H1 (cell line): Measurements from ENCODE around the gene SWI5. TPM values are rescaled to one million over a fixed set of nuclear protein-coding genes. Genes with fewer than 3 reads are reported as not detected.

Source experiments
- CEBPB ChIP-seq: IDR thresholded peaks from 2 replicates; pipeline ENCODE4 v1.6.1; 2012; ENCODE audit warnings: low read depth, low read length
- CHD7 ChIP-seq: fragments of 300-600 bp; sonication (generic); IDR thresholded peaks from 2 replicates; pipeline ENCODE4 v1.7.1; 2012; ENCODE audit warnings: low read length, moderate library complexity, mild to moderate bottlenecking, inconsistent platforms; ENCODE audit not compliant: insufficient replicate concordance
- CREB1 ChIP-seq: IDR thresholded peaks from 2 replicates; pipeline ENCODE4 v1.6.1; 2012; ENCODE audit warnings: inconsistent platforms
- KDM1A ChIP-seq: fragments of 200-600, 300-600 bp; sonication (generic); IDR thresholded peaks from 2 replicates; pipeline ENCODE4 v1.7.1; 2016; ENCODE audit warnings: mild to moderate bottlenecking, low read length, borderline replicate concordance
- NRF1 ChIP-seq: IDR thresholded peaks from 2 replicates; pipeline ENCODE4 v1.6.1; 2011; ENCODE audit warnings: mild to moderate bottlenecking, low read depth, low read length, improper control_type of control experiment
- POLR2AphosphoS5 ChIP-seq: IDR thresholded peaks from 2 replicates; pipeline ENCODE4 v1.6.1; 2011; ENCODE audit warnings: low read depth, low read length
- SP1 ChIP-seq: IDR thresholded peaks from 2 replicates; pipeline ENCODE4 v1.6.1; 2011; ENCODE audit warnings: low read depth, low read length
- SP4 ChIP-seq: IDR thresholded peaks from 2 replicates; pipeline ENCODE4 v1.6.1; 2012; ENCODE audit warnings: low read length, inconsistent platforms
- TAF1 ChIP-seq: IDR thresholded peaks from 2 replicates; pipeline ENCODE4 v1.6.1; 2011; ENCODE audit warnings: mild to moderate bottlenecking, low read depth, low read length
- TBP ChIP-seq: IDR thresholded peaks from 2 replicates; pipeline ENCODE4 v1.6.1; 2011; ENCODE audit warnings: low read depth, low read length, improper control_type of control experiment
- YY1 ChIP-seq: IDR thresholded peaks from 2 replicates; pipeline ENCODE4 v1.6.1; 2011; ENCODE audit warnings: low read depth, mild to moderate bottlenecking, low read length
- polyA plus RNA-seq, 7 experiments: library from polyadenylated mRNA; depleted of rRNA in 3 of 7; stranded (reverse) in 5 of 7; unstranded in 2 of 7; fragments of >200 nt in 5 of 7; fragments of 200-250 nt in 2 of 7; gene quantifications; 1 replicate in 5 of 7; 2 replicates in 1 of 7; 4 replicates in 1 of 7; pipeline versions ENCODE4 v1.2.1 to v1.2.3, GENCODE V29; 2011 to 2013; ENCODE audit warnings: missing spikeins in 2 of 7, mixed read lengths in 2 of 7
- total RNA-seq: library from RNA; stranded (reverse); fragmentation: NEBNext Ultra II Directional; extraction: Animal tissue kit (Norgen Biotek cat#: 25700); gene quantifications from 2 replicates; pipeline ENCODE4 v1.2.1, GENCODE V29; 2021
- TF ChIP-seq, protein P1 (sequence below): IDR thresholded peaks from 2 replicates; pipeline ENCODE4 v1.6.1; 2011; ENCODE audit warnings: low read length, improper control_type of control experiment

SWI5 gene
- total and polyA plus RNA-seq, 2 of the 8 experiments (the other 6 are each of a cell fraction or from before 2014, with no cell fraction given) = 29.0 to 59.5 TPM

DNA sequence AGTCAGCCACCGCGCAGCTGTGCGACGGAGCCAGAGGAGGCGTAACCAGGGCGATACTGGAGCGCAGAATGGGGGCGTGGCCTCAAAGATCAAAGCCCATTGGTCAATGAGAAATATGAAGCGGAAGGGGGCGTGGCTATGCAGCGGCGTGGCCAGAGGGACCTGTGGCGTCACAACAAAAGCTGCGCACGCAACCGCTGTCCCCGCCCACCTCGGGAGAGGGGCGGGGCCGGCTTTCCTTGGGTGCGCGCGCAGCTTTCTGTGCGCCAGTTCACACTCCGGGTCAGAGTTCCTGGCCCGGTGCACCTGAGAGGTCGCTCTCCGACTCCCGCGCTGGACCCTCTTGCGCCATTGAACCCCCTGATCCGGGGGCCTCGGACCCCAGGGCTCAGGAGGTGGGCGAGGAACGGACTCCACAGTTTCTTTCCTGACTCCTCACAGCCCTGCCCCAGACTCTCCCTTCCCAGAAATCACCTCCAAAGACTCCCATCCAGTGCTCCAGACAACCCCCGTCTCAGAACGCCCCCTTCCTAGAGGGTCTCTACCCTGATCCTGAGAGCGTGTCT is at the start of gene SWI5 (continued):
- TF ChIP-seq SP1 = peak; percentile 83
- TF ChIP-seq, protein P1, sequence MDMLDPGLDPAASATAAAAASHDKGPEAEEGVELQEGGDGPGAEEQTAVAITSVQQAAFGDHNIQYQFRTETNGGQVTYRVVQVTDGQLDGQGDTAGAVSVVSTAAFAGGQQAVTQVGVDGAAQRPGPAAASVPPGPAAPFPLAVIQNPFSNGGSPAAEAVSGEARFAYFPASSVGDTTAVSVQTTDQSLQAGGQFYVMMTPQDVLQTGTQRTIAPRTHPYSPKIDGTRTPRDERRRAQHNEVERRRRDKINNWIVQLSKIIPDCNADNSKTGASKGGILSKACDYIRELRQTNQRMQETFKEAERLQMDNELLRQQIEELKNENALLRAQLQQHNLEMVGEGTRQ = peak; percentile 38; the same call in 1 of the 2 replicates
- no peak for TF ChIP-seq CHD7
- TF ChIP-seq NRF1 = peak; percentile 75
- TF ChIP-seq POLR2AphosphoS5 = peak; percentile 96
- no peak for TF ChIP-seq KDM1A
- peak; percentile 98 for TF ChIP-seq TAF1
- 0 out of 2 replicates have a peak, but pooled peaks have one; percentile 14 for TF ChIP-seq CEBPB
- TF ChIP-seq SP4 = no peak
- peak; percentile 86 for TF ChIP-seq TBP
- TF ChIP-seq CREB1 = peak; percentile 87
- peak; percentile 59; the same call in 1 of the 2 replicates for TF ChIP-seq YY1
